ENCODE results near the gene CD207. TPM values are rescaled to one million over a fixed set of nuclear protein-coding genes. Genes with fewer than 3 reads are reported as not detected.
"Not testable (repeated sequence)": the region's sequence is repeated elsewhere in the genome, so short reads cannot be mapped to it uniquely, and the experiment has no call there.

Gene CD207
- total RNA-seq (not detected), polyA plus RNA-seq (1 to 10 TPM in 1 of 3 donors, under 1 TPM in 1, not detected in 1; 0.46 to 1.4 TPM)
- long read RNA-seq, donor 1, partial matches to known transcripts, result 0 of 1 reads
- long read RNA-seq, donor 1, other reads (novel, unspliced or antisense), result 0 of 1 reads
- long read RNA-seq, donor 2, result 0 reads
- long read RNA-seq, donor 3, result 0 reads
- long read RNA-seq, donor 4, result 0 reads
- long read RNA-seq, donor 5, result 0 reads
- long read RNA-seq, donor 6, result 0 reads
- long read RNA-seq, donor 7, result 0 reads
- long read RNA-seq, donor 8, result 0 reads
- long read RNA-seq, donor 9, result 0 reads
- long read RNA-seq, donor 10, result 0 reads

DNA sequence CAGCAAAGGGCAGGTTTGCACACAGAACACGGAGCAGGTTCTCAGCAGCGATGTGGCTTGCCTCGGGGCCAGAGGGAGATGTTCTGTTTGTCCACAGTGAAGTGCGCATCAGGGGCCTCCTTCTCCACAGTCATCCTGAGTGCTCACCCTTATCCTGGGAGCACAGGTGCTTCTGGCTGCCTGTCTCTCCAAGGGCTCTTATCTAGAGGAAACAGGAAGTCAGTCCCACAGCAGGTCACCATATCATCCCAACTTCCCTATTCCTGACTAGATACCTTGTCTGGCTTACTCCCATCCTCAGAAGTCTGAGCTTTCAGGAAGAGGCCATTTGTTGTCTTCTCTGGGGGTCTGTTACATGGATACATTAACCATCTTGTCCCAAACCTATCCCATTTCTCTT lies at the start of gene CD207:
Gene CD207, minus strand, starts transcription at position 174 of the 400 bp plus-strand sequence. Its CDS starts 40 bp downstream, at position 134.
- no peak within 1 kb of the TSS for H3K27ac ChIP-seq
- H3K27me3 ChIP-seq, result peaks cover 0 to 13% (median 3%) of the 10 kb centered on the region in 3 donors
- H3K4me3 ChIP-seq, result no peak within 1 kb of the TSS
- no peak for DNase-seq
- TF ChIP-seq POLR2A (IDR thresholded peaks at IDR 0.05), result no peak
- TF ChIP-seq, protein P1, sequence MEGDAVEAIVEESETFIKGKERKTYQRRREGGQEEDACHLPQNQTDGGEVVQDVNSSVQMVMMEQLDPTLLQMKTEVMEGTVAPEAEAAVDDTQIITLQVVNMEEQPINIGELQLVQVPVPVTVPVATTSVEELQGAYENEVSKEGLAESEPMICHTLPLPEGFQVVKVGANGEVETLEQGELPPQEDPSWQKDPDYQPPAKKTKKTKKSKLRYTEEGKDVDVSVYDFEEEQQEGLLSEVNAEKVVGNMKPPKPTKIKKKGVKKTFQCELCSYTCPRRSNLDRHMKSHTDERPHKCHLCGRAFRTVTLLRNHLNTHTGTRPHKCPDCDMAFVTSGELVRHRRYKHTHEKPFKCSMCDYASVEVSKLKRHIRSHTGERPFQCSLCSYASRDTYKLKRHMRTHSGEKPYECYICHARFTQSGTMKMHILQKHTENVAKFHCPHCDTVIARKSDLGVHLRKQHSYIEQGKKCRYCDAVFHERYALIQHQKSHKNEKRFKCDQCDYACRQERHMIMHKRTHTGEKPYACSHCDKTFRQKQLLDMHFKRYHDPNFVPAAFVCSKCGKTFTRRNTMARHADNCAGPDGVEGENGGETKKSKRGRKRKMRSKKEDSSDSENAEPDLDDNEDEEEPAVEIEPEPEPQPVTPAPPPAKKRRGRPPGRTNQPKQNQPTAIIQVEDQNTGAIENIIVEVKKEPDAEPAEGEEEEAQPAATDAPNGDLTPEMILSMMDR (IDR thresholded peaks at IDR 0.05), result no peak
- no peak for TF ChIP-seq POLR2AphosphoS5 (IDR thresholded peaks at IDR 0.05)
- TF ChIP-seq EP300 (IDR thresholded peaks at IDR 0.05), result no peak
- no peaks in the 10 kb centered on the region for H3K36me3 ChIP-seq
- H3K4me1 ChIP-seq, result no peaks in the 10 kb centered on the region
- WGBS, 5 donors, result 83 to 92% (median 89%) methylated on average over 4 of the region's 4 CpGs
- H3K9me3 ChIP-seq, result no peaks in the 10 kb centered on the region
- intact Hi-C loops (cut with DNase I; ENCODE audit: low total_unique reads), result no loop called here

DNA sequence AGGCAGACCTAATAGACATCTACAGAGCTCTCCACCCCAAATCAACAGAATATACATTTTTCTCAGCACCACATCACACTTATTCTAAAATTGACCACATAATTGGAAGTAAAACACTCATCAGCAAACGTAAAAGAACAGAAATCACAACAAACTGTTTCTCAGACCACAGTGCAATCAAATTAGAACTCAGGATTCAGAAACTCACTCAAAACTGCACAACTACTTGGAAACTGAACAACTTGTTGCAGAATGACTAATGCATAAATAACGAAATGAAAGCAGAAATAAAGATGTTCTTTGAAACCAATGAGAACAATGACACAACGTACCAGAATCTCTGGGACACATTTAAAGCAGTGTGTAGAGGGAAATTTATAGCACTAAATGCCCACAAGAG lies 42.9 kb upstream of the CD207 start:
- DNase-seq, H3K36me3 ChIP-seq, H3K27ac ChIP-seq, H3K4me1 ChIP-seq, H3K4me3 ChIP-seq: not testable (repeated sequence)
- peaks cover 0 to 17% (median 9%) of the 10 kb centered on the region in 4 donors for H3K9me3 ChIP-seq
- WGBS, 5 donors, result 59 to 68% (median 60%) methylated on average over 3 of the region's 3 CpGs
- peaks cover 0 to 85% (median 31%) of the 10 kb centered on the region in 3 donors for H3K27me3 ChIP-seq
- intact Hi-C loops (cut with DNase I; ENCODE audit: low total_unique reads), result loop anchor here (10.0 kb wide), 1 partner anchor 66 kb away; no protein-coding TSS in a partner anchor

DNA sequence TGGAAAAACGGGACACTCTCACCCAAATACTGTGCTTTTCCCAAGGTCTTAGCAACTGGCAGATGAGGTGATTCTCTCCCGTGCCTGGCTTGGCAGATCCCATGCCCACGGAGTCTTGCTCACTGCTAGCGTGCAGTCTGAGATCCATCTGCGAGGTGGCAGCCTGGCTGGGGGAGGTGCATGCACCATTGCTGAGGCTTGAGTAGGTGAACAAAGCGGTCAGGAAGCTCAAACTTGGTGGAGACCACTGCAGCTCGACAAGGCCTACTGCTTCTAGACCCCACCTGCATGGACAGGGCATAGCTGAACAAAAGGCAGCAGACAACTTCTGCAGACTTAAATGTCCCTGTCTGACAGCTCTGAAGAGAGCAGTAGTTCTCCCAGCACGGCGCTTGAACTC lies 40.5 kb upstream of the CD207 start:
- not testable (repeated sequence) for H3K9me3 ChIP-seq, H3K4me3 ChIP-seq, DNase-seq, H3K4me1 ChIP-seq, H3K27ac ChIP-seq, H3K36me3 ChIP-seq
- intact Hi-C loops (cut with DNase I; ENCODE audit: low total_unique reads), result loop anchor here (10.0 kb wide), 1 partner anchor 69 kb away; no protein-coding TSS in a partner anchor
- peaks cover 0 to 85% (median 41%) of the 10 kb centered on the region in 3 donors for H3K27me3 ChIP-seq
- 59 to 79% (median 74%) methylated on average over 6 to 9 of the region's 9 CpGs for WGBS, 5 donors

DNA sequence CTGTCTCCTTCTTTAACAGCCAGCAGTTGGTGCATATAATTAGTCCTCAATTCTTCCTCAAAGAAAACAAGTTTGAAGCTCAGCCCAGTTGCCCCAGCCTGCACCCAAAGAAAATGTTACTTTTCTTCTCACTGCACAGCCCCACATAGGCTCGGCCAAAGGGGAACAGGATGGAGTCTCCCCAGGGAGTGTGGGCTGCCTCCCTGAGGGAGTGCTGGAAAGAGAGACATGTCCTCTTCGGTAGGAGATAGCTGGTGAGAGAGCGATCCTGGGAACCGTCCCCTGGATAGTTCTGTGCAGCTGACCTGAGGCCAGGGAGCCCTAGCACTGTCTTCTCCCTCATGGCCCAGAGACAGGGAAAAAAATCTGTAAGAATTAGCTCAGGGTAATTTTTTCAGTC lies 37.9 kb upstream of the CD207 start:
- Histone ChIP-seq H3K36me3 (no peaks in the 10 kb centered on the region), H3K27me3 (peaks cover 0 to 78% (median 49%) of the 10 kb centered on the region in 3 donors), H3K9me3 (peaks cover 0 to 4% (median 0%) of the 10 kb centered on the region in 4 donors), H3K4me1 (peaks cover 5 to 10% (median 9%) of the 10 kb centered on the region in 4 donors), H3K27ac (no peak overlapping the region), H3K4me3 (no peak overlapping the region)
- WGBS, 5 donors, result 40 to 64% (median 51%) methylated on average over 4 of the region's 4 CpGs
- intact Hi-C loops (cut with DNase I; ENCODE audit: low total_unique reads), result loop anchor here (10.0 kb wide), 1 partner anchor 71 kb away; no protein-coding TSS in a partner anchor
- no peak for DNase-seq
- TF ChIP-seq EP300 (IDR thresholded peaks at IDR 0.05) (no peak), POLR2AphosphoS5 (IDR thresholded peaks at IDR 0.05) (no peak), POLR2A (IDR thresholded peaks at IDR 0.05) (no peak)
- TF ChIP-seq, protein P1 (IDR thresholded peaks at IDR 0.05), result no peak

DNA sequence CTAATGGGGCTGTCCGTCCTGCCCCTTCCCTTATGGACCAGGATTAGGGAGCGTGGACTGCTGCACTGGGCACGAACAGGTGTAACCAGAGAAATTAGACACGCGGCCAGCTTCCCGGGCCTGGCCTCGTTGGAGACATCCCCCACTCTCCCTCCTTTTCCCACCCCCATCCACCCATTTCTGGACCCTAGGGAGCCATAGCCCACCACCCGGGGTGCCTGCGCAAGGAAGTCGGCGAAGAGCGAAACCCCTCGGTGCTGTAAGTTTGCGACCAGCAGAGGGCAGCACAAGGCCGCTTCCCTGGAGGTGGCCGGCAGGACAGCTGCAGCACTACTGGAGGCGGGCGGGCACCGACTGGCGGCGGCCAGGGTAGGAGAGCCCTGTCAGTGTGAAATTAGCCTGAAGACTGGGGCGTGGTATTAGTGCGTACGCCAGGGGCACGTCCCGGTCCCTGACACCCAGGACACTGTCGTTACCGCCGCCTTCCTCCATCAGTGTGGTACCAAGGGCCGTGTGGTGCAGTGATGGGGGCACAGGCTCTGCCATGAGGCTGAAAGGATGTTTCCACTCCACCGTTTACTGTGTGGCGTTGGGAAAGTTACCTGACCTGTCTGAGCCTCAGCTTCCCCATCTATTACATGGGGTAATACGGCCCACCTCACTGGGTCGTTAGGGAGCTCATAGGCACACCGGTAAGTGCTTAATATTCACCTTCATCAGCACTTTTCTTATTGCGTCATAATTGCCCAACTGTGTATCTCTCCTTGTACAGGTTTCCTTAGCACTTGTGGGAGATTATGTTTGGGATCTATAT lies 36.0 kb upstream of the CD207 start:
- DNase-seq, result peak; percentile 90 to 94
- peaks cover 0 to 68% (median 48%) of the 10 kb centered on the region in 3 donors for H3K27me3 ChIP-seq
- intact Hi-C loops (cut with DNase I; ENCODE audit: low total_unique reads), result loop anchor here (10.0 kb wide), 1 partner anchor 73 kb away; no protein-coding TSS in a partner anchor
- H3K36me3 ChIP-seq, result no peaks in the 10 kb centered on the region
- peak overlapping the region in 3 of 4 donors; percentile 6 to 26 (median 18) for H3K4me3 ChIP-seq
- TF ChIP-seq EP300 (IDR thresholded peaks at IDR 0.05) (no peak), POLR2A (IDR thresholded peaks at IDR 0.05) (no peak), POLR2AphosphoS5 (IDR thresholded peaks at IDR 0.05) (peak in 1 of 3 donors; percentile 43)
- TF ChIP-seq, protein P1 (IDR thresholded peaks at IDR 0.05), result peak in 5 of 7 experiments; percentile 80 to 92 (median 89)
- H3K9me3 ChIP-seq, result no peaks in the 10 kb centered on the region
- peaks cover 5 to 10% (median 9%) of the 10 kb centered on the region in 4 donors for H3K4me1 ChIP-seq
- 14 to 17% (median 15%) methylated on average over 22 to 36 of the region's 36 CpGs for WGBS, 5 donors
- no peak overlapping the region for H3K27ac ChIP-seq
